Measurements from ENCODE around the gene RNF113A.
"Not testable (repeated sequence)": the region's sequence is repeated elsewhere in the genome, so short reads cannot be mapped to it uniquely, and the experiment has no call there.

Gene RNF113A

DNA sequence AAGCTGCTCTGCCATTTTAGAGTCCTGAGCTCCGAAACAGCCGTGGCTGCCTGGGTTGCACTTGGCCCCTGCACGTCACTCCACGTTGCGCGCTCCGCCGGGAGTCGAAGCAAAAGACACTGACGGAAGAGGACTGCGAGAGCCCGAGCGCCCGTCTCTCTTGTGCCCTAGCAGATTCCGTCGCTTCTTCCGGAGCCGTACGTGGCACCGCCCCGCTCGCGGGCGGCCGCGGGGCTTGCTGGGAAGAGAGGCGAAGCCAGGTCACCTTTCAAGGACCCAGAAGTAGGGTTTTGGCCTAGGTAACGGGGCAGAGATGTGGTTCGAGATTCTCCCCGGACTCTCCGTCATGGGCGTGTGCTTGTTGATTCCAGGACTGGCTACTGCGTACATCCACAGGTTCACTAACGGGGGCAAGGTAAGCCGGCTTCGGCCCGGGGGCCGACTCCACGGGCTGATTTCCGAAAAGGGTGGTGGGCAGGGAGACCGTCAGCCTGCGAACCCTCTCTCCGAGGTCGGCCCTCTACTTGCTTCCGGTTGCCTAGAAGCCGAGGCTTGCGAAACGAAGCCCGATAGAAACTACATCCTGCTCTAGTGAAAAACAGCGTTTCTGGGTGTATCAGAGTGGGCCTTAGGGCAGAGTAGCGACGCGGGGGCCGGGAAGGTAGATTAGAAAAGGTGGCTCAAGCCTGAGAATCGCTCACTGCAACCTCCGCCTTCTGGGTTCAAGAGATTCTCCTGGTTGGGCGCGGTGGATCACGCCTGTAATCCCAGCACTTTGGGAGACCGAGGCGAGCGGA is at the start of gene RNF113A, which contains the start of gene NDUFA1:
RNF113A (minus strand) TSS at position 135 of the 797 bp plus-strand sequence; CDS start at position 15, 120 bp downstream.
NDUFA1 (plus strand) TSS at position 234 of the 797 bp plus-strand sequence; CDS start at position 314, 80 bp downstream.
- in situ Hi-C loops (cut with HindIII; ENCODE audit: low sequenced_read_pairs) = no loop called here

DNA sequence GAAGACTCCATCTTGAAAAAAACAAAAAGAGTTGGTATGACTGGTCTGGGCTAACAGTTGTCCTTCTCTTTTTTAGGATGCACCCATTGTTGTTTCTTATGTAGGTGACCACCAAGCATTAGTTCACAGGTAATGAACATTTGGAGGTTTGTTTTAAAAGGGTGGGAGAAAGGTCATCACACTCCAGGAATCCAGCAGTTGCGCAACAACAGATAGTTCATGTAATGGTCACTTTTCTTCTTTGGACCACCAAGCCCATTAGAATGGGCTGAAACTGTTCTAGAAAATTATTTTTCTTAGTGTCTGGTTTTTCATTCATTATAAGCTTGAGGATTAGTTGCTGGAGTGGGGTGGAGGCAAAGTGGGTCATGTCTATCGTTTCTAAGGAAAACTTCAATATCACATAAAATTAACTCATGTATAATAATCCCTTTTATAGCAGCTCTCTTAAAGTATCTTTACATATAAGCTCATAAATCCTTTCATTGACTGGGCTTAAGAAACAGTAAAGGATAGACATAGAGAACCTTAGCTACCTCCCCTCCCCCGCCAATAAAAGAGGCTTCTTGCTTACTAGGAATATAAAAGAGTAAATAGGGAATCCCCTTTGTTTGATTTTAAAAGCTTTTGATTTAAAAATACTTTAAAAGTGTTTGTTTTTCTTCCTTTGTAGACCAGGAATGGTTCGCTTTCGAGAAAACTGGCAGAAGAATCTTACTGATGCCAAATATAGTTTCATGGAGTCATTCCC is 48.5 kb upstream of the RNF113A start:
- in situ Hi-C loops (cut with HindIII; ENCODE audit: low sequenced_read_pairs) = no loop called here

DNA sequence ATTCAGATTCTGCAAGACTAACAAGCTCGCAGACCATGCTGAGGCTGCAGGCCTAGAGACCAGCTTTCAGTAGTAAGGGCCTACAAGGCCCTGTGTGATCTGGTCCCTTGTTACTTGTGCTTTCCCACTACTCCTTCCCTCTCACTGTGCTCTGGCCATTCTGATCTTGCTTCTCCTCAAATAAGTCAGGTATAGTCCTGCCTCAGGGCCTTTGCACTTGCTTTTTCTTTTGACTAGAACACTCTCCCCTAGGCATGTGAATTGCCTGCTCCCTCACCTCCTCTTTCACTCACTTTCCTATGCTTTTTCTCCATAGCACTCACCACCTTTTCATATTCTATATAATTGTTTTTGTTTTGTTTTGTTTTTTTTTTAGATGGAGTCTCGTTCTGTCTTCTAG is 46.3 kb upstream of the RNF113A start:
- in situ Hi-C loops (cut with HindIII; ENCODE audit: low sequenced_read_pairs) = no loop called here

DNA sequence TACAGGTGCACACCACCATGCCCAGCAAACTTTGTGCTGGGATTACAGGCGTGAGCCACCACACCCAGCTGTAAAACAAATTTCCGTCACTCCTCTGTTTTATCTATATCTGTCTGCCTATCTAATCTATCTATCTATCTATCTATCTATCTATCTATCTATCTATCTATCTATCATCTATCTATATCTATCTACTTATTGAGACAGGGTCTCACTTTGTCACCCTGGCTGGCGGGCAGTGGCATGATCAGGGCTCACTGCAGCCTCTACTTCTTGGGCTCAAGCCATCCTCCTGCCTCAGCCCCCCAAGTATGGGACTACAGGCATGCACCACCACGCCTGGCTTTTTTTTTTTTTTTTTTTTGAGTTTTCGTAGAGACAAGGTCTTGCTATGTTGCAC is 44.8 kb upstream of the RNF113A start:
- in situ Hi-C loops (cut with HindIII; ENCODE audit: low sequenced_read_pairs) = no loop called here

- in situ Hi-C loops (cut with HindIII; ENCODE audit: low sequenced_read_pairs) = no loop called here
These were observed 29.4 kb upstream of the RNF113A start for GRCh38 chrX:119900976-119901375.

DNA sequence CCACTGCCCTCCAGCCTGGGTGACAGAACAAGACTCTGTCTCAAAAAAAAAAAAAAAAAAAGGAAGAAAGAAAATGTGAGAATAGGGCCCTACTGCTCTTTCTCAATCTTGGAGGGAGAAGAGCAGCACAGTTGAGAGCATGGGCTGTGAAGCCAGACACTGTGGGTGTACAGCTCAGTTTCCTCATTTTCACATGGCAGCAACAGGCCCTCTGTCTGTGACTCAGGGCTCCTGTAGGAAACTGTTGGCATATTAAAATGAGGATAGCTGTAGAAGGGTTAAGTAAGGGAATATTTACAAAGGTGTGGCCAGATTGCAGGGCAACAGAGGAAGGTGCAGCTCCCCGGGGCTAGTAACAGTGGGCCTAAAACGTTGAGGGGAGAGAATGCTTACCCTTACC is 27.6 kb upstream of the RNF113A start:
- in situ Hi-C loops (cut with HindIII; ENCODE audit: low sequenced_read_pairs) = no loop called here

GRCh38 chrX:119895843-119896326 is 24.4 kb upstream of the RNF113A start, which contains the start of gene AKAP14:
Gene AKAP14, plus strand, starts transcription at chrX:119895893. Its CDS starts 7,331 bp downstream, at chrX:119903224.
- in situ Hi-C loops (cut with HindIII; ENCODE audit: low sequenced_read_pairs) = no loop called here

- in situ Hi-C loops (cut with HindIII; ENCODE audit: low sequenced_read_pairs) = not testable (repeated sequence)
These were observed 20.6 kb upstream of the RNF113A start for GRCh38 chrX:119891961-119892692.

- in situ Hi-C loops (cut with HindIII; ENCODE audit: low sequenced_read_pairs) = not testable (repeated sequence)
These were observed 19.1 kb upstream of the RNF113A start for GRCh38 chrX:119890626-119891025.

- in situ Hi-C loops (cut with HindIII; ENCODE audit: low sequenced_read_pairs) = no loop called here
These were observed 16.3 kb upstream of the RNF113A start for GRCh38 chrX:119887721-119888425.

GRCh38 chrX:119885554-119886428 is 14.3 kb upstream of the RNF113A start:
- in situ Hi-C loops (cut with HindIII; ENCODE audit: low sequenced_read_pairs) = no loop called here

GRCh38 chrX:119880552-119881437 is 9.3 kb upstream of the RNF113A start:
- in situ Hi-C loops (cut with HindIII; ENCODE audit: low sequenced_read_pairs) = no loop called here

GRCh38 chrX:119880076-119880475 is 8.5 kb upstream of the RNF113A start:
- in situ Hi-C loops (cut with HindIII; ENCODE audit: low sequenced_read_pairs) = no loop called here

- in situ Hi-C loops (cut with HindIII; ENCODE audit: low sequenced_read_pairs) = no loop called here
These were observed 7.2 kb upstream of the RNF113A start for GRCh38 chrX:119878740-119879139.

DNA sequence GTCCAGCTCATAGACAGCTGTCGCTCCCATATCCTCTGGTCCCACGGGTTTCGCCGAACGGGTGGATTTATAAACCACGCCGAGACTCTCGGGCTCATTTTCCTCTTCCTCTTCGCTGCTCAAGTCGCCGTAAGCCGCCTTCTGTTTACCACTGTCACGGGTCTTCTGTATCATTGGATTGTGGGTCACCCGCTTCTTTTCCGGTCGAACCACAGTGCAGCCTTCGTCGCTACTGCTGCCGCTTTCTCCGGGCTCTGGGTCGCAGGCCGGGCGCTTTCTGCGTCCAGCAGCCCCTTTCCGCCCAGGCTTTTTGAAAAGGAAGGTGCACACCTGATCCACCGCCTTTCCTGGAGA is 311 bp downstream of the RNF113A start:
- in situ Hi-C loops (cut with HindIII; ENCODE audit: low sequenced_read_pairs) = no loop called here

GRCh38 chrX:119870626-119871131 is 854 bp downstream of the RNF113A start:
- in situ Hi-C loops (cut with HindIII; ENCODE audit: low sequenced_read_pairs) = no loop called here

GRCh38 chrX:119853444-119853843 is 18.1 kb downstream of the RNF113A start:
- in situ Hi-C loops (cut with HindIII; ENCODE audit: low sequenced_read_pairs) = no loop called here

Measured in DLD1 (cell line).